ENCODE measurements around the gene TSPAN9. TPM values are rescaled to one million over a fixed set of nuclear protein-coding genes. Genes with fewer than 3 reads are reported as not detected.

The TSPAN9 gene
- total RNA-seq, 1 experiment from 2014 or later: 18.8 TPM

DNA sequence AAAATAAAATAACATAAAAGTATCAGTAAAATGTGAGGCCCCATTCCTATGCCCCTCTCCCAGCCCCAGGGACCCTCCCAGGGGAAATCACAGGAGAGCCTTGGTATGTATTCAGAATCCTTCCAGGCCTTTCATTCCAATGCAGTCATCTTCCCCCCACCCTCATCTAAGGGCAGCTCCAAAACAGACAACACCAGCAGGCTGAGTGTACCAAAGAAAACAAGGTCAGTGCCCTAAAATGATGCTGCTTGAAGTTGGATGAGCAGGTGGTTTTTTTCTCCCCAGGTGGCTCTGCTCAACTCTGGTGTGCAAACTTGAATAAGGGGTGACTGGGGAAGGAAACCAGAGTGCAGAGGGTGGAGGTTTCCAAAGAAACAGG is 56.2 kb downstream of the TSPAN9 start:
- no peak for DNase-seq (ENCODE audit: low spot score)
- in situ Hi-C loops (cut with HindIII; ENCODE audit: low sequenced_read_pairs): no loop called here

DNA sequence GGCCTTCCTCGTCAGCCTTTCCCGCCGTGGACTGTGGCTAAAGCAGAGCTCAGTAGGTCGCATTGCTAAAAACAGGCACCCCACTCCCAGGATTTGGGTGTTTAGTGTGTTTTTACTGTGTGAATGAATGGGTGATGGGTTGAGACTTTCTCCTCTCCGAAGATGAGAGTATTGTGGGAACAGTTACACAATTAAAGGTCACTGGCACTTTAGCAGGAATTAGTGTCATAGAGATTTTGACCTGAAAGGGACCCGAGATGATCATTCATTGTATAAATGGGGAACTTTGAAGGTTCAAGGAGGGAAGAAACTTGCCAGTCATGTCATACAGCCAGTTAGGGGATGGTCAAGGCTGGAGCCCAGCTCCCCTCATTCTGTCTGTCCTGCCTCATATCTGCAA is 56.9 kb downstream of the TSPAN9 start:
- in situ Hi-C loops (cut with HindIII; ENCODE audit: low sequenced_read_pairs): no loop called here
- no peak for DNase-seq (ENCODE audit: low spot score)

DNA sequence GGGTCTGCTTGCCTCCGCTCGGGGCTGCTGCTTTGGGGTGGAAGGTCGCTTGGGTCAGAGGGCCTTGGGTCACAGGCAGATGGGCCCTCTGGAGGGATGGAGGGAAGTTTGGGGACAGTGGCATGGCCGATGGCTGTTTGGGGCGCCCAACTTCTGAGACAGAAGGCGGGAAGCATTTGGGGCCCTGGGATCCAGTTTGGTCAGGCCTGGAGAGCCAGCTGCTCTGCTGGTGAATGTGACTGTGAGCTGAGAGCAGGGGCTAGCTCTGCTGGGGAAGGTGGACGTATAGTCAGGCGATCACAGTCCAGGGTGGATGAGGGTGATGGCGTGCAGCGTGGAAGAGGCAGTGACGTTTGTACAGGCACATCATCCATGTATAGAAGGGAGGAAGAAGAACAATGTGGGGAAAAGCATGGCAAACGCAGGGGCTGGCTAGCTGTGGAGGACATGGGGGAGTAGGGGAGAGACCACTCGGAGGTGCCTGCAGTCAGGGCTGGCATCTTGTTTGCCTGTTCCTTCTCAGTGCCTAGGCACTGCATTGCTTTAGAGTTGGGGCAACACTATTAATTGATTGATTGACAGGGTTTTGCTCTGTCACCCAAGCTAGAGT is 57.5 kb downstream of the TSPAN9 start:
- DNase-seq (ENCODE audit: low spot score): no peak
- in situ Hi-C loops (cut with HindIII; ENCODE audit: low sequenced_read_pairs): no loop called here

DNA sequence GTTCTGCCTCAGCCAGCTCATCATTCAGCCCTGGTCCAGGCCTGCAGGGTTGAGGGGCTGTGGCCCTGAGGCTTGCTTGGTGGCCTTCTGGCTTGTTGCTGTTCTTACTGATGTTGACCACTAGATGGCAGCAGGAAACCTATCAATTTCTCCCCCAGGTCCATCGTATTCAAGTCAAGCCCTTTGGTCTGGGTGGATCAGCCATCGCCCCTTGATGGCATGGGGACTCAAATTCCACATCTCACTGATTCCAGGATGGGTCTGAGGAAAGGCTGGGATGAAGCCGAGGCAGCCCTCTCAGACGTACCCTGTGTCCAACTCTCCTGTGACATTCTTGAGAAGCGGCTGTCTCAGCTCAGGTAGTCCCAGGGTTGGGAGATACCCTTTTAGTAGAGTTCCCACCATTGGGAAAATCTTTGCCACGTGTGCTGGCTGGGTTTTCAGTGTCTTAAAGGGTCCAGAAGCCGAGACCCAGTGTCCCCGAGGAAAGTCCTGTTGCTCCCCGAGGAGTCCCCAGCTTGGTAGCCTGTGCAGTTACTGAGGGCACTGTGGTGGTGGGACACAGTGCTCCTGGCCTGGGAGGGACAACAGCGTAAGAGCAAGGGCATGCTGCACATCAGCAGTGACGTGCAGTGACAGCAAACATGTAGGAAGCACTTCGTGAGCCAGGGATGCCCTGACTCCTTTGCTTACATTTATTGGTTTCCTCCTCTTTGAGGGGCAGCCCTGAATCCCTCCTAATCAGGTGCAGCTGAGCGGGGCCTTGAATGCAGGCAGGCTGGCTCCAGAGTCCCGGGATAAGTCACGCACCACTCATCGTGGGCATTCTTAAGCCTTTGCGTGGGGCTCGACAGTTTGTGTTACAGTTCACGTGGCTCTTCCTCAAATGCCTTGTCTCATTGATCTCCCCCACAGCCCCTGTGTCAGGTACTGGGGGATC is 58.6 kb downstream of the TSPAN9 start:
- DNase-seq (ENCODE audit: low spot score): peak; percentile 95
- in situ Hi-C loops (cut with HindIII; ENCODE audit: low sequenced_read_pairs): no loop called here

DNA sequence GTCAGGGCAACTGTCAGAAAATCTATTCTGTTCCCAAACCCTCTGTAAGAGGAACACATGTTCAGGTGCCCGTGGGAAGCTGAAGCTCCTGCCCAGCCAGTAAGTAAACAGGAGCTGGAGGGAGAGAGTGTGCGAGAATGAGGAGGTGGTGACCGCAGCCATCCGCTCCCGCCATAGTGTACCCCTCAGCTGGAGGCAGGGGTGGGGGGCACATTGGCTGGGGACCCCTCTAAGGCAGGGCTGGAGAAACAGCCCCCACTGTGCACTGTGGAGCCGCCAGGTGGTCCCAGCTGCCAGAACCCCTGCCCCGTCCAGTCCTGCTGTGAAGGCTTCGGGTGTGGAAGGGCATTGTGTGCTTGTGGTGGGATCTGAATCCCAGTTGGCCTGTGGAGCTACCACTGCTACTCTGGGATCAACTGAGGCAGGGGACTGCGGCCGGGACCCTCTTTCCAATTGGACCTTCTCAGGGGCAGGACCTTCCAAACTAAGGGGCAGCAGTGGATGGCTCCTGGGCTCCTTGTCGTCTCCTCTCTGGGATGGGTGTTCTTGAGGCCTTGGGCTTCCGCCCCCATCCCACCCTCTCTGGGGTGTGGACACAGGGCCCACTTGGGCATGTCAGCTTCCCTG is 59.6 kb downstream of the TSPAN9 start:
- in situ Hi-C loops (cut with HindIII; ENCODE audit: low sequenced_read_pairs): no loop called here
- no peak for DNase-seq (ENCODE audit: low spot score)

DNA sequence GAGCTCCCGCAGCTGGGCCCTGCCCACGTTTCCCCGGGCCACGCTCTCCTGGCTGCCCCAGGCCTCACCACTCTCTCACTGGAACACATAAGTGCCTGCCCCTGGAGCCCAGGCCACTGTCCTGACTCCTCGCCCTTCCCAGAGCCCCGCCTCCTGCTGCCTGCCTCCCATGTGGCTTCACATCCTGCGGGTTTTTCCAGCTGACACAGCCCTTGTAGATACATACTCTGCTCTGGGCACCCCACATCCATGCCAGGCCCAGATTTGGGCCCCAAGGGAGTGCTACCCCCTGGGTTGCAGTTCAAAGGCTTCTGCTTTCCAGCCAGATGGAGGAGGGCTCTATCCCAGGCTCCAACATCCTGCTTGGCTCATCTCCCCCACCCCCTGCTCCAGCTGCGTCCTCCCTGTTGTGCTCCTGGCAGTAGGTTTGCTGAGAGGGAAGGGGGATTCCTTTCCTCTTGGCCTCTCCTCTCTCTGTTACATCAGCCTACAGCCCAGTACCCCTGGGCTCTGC is 60.1 kb downstream of the TSPAN9 start:
- in situ Hi-C loops (cut with HindIII; ENCODE audit: low sequenced_read_pairs): no loop called here
- DNase-seq (ENCODE audit: low spot score): no peak

DNA sequence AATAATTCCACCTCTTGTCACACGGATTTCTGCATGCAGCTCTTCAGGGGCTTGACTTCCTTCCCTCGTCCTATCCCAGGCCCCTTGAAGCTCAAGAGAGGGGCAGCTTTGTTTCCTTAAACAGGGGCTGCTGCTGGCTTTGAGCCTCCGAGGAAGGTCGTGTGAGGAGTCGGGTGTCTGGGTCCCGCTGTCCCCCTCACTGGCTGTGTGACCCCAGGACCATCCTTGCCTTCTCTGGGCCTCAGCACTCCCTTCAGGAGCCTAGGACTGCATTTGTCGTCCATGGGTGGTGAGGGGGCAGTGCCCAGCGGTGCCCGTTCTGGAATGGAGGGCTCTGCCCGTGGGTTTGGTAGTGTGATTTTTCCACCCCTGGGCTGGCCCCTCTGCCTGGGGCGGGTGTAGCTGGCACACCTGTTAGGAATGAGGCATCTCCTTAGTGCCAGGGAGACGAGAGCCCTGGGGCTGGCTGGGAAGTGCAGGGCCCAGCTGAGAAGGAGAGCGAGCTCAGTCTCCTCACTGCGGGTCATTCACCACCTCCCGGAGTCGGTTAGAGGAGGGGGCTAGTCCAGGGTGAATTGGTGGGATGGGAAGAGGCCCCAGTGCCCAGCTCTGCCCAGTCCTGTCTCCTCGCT is 60.8 kb downstream of the TSPAN9 start:
- in situ Hi-C loops (cut with HindIII; ENCODE audit: low sequenced_read_pairs): no loop called here
- DNase-seq (ENCODE audit: low spot score): no peak

DNA sequence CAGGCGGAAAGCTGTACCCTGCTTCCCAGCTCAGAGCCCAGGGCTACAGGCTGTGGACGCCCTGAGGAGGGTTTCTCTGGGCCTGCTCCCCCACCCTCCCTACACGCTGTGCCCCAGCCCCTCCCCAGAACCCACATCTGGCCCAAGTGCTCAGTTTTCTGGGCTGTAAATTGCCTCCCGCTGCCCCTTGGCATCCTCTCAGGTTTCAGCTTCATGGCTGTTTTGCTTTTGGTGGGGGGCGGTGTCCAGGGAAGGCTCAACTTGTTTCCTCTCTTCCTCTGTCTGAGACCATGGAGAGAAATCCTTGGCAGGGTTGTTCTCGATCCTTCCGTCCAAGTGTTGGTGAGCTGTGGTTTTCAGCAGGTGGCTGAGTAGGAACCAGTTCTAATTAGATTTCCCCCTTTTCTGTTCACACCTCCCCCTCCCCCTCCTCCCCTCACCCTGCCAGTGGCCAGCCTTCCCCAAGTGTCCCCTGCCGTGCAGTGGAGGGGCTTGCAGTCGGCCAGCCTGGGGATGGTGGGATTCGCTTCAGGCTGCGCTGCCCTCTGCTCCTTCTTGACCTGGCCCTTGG is 61.8 kb downstream of the TSPAN9 start:
- in situ Hi-C loops (cut with HindIII; ENCODE audit: low sequenced_read_pairs): no loop called here
- no peak for DNase-seq (ENCODE audit: low spot score)

DNA sequence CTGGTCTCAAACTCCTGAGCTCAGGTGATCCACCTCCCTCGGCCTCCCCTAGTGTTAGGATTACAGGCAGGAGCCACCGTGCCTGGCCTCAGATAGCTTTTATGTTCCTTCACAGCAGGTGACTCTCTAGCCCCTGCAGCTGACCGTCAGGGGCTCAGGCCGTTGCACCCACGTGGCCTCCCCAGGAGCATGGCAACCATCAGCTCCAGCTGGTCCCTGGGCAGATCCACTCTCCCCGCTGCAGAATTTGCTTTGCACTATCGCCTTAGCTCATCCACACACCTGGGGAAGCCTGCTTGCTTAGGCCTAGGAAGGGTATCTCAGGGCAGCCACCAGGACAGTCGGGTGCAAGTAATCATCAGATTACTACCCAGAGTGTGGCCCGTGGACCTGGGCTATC is 62.6 kb downstream of the TSPAN9 start:
- in situ Hi-C loops (cut with HindIII; ENCODE audit: low sequenced_read_pairs): no loop called here
- no peak for DNase-seq (ENCODE audit: low spot score)

DNA sequence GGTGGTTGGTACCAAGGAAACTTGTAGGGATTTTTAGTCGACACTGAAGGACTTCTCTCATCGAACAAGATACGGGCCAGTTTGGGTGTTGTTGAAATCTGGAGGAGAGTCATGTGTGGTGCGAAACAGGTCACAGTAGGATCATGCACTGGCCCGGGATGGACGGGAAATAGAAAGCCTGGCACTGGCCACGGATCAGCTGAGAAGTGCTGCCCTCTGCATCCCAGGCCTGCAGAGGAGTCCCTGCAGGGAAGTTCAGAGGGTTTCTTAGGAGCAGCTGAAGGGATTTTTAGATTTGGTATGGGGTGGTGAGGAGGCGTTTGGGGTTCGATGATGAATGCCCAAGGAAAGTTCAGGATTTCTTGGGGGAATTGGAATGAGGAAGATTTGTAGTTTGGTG is 63.1 kb downstream of the TSPAN9 start:
- peak; percentile 71 for DNase-seq (ENCODE audit: low spot score)
- in situ Hi-C loops (cut with HindIII; ENCODE audit: low sequenced_read_pairs): no loop called here

DNA sequence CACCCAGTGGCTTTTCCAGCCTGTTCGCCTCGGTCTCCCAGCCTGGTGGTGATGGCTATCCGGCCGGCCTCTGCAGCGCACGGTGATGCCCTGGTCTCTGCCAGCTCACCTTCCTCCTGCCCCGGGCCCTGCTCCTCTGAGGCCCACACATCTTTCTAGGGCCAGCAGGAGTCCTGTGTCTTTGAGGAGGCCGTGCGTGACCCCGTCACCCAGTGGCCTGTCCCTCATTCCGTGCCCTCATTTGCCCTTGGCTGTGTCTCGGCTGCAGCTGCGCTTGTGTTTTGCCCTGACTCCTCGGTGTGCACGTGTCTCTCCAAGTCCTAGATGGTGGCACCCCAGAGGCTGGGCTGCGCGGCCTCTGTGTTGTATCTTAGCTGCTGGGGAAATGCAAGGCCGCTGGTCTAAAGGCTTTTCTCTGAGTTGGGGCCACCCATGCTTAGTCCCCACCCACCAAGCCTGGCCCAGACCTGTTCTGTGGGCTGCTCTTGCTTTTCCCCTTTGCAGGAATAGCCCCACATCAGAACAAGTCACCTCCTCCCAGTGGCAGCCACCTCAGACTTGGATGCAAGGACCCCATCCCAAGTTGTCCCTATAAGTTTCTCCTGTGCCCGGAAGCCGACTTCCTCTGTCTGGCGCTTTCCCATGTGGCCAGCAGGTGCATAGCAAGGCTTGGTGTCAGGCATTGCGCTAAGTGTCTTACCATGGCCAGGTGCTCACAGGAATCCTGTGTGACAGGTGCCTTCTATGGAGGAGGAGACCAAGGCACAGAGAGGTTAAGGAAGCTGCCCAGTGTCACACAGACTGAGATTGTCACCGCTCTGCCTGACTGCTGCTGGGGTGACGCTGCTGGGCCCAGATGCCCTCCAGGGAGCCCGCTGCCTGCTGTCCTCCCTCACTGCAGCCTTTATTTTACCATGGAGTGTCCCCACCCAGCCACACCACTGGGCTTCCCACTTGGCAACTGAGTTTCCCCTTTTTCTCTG is 64.5 kb downstream of the TSPAN9 start:
- DNase-seq (ENCODE audit: low spot score): no peak
- in situ Hi-C loops (cut with HindIII; ENCODE audit: low sequenced_read_pairs): no loop called here

DNA sequence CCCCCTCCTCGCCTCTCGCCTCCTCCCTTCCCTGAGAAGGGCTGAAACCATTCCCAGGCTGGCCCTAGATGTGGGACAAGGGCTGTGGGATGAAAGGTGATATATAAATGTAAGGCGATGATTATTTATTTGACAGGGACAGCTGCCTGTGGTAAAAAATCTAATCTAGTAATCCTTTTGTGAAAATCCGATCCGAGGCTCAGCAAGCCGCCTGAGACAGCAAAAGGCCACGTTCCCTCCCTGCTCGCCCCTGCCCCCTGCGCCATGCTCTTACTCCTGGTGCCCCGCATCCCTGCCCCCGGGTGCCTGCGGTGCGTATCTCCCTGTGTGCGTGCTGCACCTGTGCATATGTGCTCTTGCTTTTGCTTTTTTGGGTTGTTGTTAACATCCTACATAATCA is 65.2 kb downstream of the TSPAN9 start:
- DNase-seq (ENCODE audit: low spot score): no peak
- in situ Hi-C loops (cut with HindIII; ENCODE audit: low sequenced_read_pairs): no loop called here

DNA sequence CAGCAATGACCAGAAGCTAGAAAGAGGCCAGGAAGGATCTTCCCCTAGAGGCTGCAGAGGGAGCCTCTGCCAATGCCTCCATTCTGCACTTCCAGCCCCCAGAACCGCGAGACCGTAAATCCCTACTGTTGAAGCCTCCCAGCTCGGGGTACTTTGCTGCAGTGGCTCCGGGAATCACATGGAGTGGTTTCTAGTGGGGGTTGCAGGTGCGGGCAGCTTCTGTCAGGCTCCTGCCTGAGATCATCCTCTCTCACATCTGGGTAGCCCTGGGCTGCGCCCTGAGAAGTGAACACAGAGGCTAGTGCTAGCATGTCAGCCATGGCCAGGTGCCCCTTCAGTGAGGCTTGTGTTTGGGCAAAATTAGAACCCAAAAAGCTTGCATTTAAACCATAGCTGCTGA is 67.3 kb downstream of the TSPAN9 start:
- in situ Hi-C loops (cut with HindIII; ENCODE audit: low sequenced_read_pairs): no loop called here
- DNase-seq (ENCODE audit: low spot score): no peak

DNA sequence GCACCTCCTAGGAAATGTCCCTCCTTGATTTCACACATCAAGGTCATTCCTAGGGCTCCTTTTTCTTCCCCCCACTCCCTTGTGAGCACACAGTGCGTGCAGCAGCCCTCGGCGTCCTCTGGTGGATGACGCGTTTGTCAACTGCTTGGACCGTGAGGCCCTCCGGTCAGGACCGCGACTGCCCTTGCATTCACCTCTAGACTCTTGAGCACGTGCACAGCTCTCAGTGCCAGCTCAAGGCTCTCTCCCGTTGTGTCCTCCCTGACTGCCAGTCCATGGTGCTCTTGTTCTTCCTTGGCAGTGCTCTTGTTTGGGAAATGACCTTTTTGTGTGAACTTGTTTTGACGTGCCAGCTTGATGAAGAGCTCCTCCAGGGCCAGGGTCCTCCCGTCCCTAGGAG is 67.9 kb downstream of the TSPAN9 start:
- DNase-seq (ENCODE audit: low spot score): peak; percentile 92
- in situ Hi-C loops (cut with HindIII; ENCODE audit: low sequenced_read_pairs): no loop called here

DNA sequence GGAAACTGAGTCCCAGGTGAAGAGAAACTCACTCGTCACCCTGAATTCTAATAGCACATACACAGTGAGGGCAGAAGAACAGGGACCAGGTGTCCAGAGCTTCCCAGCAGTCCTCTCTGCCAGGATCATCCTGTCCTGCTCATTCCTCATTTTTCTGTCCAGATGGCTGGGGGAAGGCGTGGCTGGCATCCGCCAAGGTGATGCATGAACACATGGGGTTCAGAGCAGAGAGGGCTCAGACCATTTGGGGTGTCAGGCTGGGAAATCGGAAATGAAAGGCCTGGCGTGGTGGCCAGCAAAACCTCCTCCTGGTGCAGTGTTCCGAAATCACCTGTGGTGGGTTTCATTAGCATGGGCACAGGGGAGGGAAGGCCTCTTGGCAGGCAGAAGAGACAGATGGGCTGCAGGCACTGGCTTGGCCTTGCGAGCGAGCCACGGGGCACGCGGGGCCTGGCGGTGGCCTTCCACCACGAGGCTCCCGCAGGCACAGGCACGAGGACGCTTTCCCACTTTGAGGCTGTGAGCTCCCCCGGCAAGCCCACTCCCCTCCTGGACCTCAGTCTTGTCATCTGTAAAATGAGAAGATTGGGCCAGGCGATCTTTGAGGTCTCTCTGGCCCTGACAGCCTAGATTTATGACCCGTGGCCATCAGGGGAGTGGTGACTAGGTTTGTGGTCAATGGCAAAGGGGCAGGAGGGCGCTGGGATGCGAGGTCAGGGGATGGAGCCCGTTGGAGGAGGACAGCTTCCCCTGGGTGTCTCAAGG is 68.5 kb downstream of the TSPAN9 start:
- in situ Hi-C loops (cut with HindIII; ENCODE audit: low sequenced_read_pairs): no loop called here
- DNase-seq (ENCODE audit: low spot score): peak; percentile 99

DNA sequence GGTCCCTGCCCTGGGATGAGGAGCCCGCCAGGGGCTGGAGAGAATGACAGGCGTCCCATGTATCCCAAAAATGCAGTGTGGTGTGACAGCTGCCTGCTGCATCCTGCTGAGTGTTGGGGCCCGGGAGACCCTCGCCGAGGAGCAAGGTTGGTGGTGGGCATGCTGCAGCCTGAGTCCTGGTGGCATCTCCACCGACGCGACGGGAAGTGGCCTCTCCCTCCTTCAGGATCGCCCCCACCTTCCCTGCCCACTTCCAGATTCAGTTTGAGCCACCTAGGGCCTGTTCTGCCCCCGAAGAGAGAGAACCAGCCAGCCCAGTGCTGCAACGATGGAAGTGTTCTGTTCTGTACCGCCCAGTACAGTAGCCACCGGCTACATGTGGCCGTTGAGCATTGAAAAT is 70.1 kb downstream of the TSPAN9 start:
- in situ Hi-C loops (cut with HindIII; ENCODE audit: low sequenced_read_pairs): no loop called here
- no peak for DNase-seq (ENCODE audit: low spot score)

DNA sequence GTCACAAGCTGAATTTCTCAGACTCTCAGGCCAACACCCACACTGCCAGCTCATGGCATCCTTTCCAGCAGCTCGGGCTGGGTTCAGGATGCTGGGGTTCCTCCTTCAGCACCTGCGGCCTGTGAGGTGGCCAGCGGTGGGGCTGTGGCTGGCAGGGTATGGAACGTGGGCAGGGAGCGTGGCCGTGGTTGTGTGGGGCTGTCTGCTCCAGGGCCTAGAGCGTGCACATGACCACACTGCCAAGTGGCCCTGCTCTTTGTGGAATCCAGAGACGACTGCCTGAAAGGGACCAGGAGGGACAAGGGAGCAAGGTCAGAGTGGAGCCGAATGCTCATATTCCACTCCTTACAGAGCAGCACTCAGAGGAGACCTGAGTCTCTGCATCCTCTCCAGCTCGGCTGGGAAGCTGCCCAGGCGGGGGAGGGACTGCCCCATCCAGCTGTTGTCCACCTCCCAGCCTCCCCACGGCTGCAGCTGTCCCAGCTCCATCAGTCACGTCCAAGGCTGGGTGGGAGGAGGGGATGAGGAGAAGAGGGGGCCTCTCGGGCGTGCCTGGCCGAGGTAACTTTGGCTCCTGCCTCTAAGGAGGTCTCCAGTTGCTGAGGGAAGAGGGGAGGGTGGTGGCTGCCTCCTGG is 71.3 kb downstream of the TSPAN9 start:
- no peak for DNase-seq (ENCODE audit: low spot score)
- in situ Hi-C loops (cut with HindIII; ENCODE audit: low sequenced_read_pairs): no loop called here

All from G401 (cell line).